DMS 273 (cell line): ENCODE results near the gene ATP2C2.
"Not testable (repeated sequence)": the region's sequence is repeated elsewhere in the genome, so short reads cannot be mapped to it uniquely, and the experiment has no call there.

Experiments
- DNase-seq: peaks from one replicate; lab custom pipeline; 2025; ENCODE audit not compliant: unreplicated experiment; lab: John Stamatoyannopoulos, UW

The ATP2C2 gene

GRCh38 chr16:84368308-84368996 is at the start of gene ATP2C2:
TSS of gene ATP2C2 (plus strand) at chr16:84368538. CDS start at chr16:84368616, 78 bp downstream.
- DNase-seq, result peak; percentile 43

GRCh38 chr16:84319146-84319760 is 49.1 kb upstream of the ATP2C2 start:
- no peak for DNase-seq

GRCh38 chr16:84320511-84320910 is 47.8 kb upstream of the ATP2C2 start:
- no peak for DNase-seq

- DNase-seq, result no peak
These were observed 46.4 kb upstream of the ATP2C2 start for GRCh38 chr16:84321932-84322331.

- DNase-seq, result no peak
These were observed 45.6 kb upstream of the ATP2C2 start for GRCh38 chr16:84322749-84323148.

- no peak for DNase-seq
These were observed 44.7 kb upstream of the ATP2C2 start for GRCh38 chr16:84323606-84324005.

GRCh38 chr16:84324434-84325262 is 43.7 kb upstream of the ATP2C2 start:
- no peak for DNase-seq

- DNase-seq, result no peak
These were observed 41.8 kb upstream of the ATP2C2 start for GRCh38 chr16:84326545-84326944.

GRCh38 chr16:84327926-84328505 is 40.3 kb upstream of the ATP2C2 start:
- no peak for DNase-seq

GRCh38 chr16:84329016-84329415 is 39.3 kb upstream of the ATP2C2 start:
- no peak for DNase-seq

- no peak for DNase-seq
These were observed 38.3 kb upstream of the ATP2C2 start for GRCh38 chr16:84329843-84330684.

GRCh38 chr16:84330685-84331050 is 37.7 kb upstream of the ATP2C2 start:
- DNase-seq, result no peak

GRCh38 chr16:84331998-84332780 is 36.1 kb upstream of the ATP2C2 start:
- no peak for DNase-seq

GRCh38 chr16:84332975-84333684 is 35.2 kb upstream of the ATP2C2 start:
- peak; percentile 61 for DNase-seq

GRCh38 chr16:84334058-84334457 is 34.3 kb upstream of the ATP2C2 start:
- no peak for DNase-seq

- DNase-seq, result no peak
These were observed 33.9 kb upstream of the ATP2C2 start for GRCh38 chr16:84334482-84334881.

- not testable (repeated sequence) for DNase-seq
These were observed 31.1 kb upstream of the ATP2C2 start for GRCh38 chr16:84337236-84337635.

- peak; percentile 97 for DNase-seq
These were observed 29.0 kb upstream of the ATP2C2 start for GRCh38 chr16:84339311-84339710.

GRCh38 chr16:84339766-84340165 is 28.6 kb upstream of the ATP2C2 start:
- DNase-seq, result no peak
